HG03521 (cell line): ENCODE results near the gene ADAMTSL2.
A peak's percentile ranks its signal among the peaks of the same experiment; 100 is the strongest.

Experiments
- ATAC-seq: cut with Tn5 transposase; IDR thresholded peaks from one replicate; pipeline ENCODE4 v1.9.1; 2021; ENCODE audit warnings: mild to moderate bottlenecking, moderate library complexity; ENCODE audit not compliant: unreplicated experiment

The ADAMTSL2 gene

GRCh38 chr9:133534346-133535291 is at the start of gene ADAMTSL2:
TSS of gene ADAMTSL2 (plus strand) at chr9:133534704. CDS start at chr9:133536713, 2,009 bp downstream.
- ATAC-seq, result no peak

DNA sequence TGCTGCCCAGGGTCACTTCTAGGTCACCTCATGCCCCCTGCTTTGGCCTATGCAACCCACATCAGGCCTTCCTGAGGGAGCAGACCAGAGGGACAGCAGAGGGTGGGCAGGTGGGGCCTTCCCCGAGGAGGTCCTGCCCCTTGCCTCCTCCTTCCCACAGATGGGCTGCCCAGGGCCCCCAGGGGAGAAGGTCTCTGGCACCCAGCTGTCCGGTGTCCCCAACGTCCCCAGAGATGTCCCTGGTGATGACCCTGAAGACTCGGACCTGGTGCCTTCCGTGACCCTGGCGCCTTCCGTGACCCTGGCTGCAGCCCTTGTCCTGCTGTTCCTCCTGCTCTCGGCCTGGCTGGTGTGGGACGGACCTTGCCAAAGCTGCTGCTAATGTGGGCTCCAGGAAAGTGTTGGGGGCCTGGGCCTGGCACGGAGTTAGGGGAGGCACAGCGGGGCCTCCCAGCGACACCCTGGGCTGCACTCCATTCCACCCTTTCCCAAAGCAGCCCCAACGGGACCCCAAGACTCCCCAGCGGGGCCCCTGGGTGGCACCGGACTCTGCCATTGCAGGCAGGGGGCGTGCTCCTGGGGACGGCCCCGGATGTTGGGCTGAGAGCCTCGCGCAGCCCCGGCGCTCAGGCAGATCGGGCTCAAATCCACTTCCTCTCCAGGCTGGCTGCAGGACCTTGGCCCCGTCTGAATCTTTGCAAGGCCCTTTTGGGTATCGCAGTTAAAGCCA is 48.8 kb upstream of the ADAMTSL2 start:
- ATAC-seq, result peak; percentile 21

DNA sequence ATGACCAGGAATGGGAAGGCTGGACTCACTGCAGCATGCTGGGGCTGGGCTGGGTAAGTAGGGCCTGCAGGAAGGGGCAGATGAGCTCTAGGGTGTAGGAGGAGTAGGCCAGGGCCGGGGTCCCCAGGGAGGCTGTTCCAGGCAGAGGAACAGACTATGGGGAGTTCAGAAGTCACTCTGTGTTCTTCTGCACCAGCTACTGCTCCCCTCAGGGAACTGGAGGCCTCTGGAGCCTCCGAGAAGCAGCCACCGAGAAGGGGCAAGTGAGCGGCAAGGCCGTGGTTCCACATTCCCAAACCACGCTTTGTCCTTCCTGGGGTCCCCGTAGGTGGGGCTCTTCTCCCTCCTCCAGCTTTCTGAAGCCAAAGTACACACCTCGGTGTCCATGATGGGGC is 47.2 kb upstream of the ADAMTSL2 start:
- ATAC-seq, result no peak

DNA sequence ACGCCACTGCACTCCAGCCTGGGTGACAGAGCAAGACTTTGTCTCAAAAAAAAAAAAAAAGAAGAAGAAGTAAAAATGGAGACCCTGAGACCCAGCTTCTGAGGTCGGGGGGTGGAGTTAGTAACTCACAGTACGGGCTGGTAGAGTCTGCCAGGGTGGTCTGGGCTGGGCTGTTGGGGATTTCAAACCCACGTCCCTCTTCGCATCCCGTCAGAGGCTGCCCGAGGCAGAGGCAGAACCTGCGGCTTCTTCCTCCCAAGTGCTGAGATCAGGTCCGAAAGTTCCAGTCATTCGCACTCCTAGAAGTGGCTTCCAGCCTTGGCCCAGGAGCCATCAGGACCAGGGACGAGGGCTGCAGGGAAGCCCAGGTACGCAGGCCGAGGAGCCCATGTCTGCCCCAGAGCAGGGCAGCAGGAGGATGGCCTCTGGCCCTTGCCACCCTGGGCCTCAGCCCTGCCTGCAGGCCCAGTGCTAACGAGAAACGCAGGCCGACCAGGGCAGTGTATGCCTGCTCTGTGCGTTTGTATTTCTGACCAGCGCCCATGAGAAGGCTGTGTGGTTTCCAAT is 45.7 kb upstream of the ADAMTSL2 start:
- ATAC-seq, result no peak

- ATAC-seq, result no peak
These were observed 45.0 kb upstream of the ADAMTSL2 start for GRCh38 chr9:133489253-133490190.

GRCh38 chr9:133490201-133490681 is 44.3 kb upstream of the ADAMTSL2 start:
- ATAC-seq, result no peak

DNA sequence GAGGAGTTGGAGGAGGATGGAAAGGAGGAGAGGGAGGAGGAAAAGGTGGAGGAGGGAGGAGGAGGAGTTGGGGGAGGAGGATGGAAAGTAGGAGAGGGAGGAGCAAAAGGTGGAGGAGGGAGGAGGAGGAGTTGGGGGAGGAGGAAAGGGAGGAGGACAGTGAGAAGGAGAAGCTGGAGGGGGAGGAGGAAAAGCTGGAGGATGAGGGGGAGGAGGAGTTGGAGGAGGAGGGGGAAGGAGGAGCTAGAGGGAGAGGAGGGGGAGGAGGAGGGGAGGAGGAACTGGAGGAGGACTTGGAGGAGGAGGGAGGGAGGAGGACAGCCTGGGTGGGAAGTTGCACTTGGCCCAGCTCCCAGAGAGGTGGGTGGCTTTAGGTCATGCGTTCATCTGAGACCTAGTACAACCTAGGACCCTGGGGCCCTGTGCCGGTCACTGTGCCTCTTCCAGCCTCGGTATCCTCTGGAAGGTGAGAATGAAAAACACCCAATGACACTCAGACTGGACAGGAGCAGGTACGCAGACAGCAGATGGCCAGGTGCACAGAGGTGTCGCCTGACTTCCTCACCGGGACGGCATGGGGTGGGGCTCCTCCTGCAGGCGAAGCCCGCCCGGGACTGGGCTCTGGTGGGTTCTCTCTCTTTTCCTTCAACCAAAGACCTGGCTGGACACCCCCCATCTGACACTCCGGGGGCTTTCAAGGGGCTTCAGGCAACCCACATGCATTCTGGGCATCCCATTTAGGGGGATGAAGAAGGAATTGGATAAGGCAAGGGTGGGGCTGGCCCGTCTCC is 43.4 kb upstream of the ADAMTSL2 start:
- ATAC-seq, result no peak

GRCh38 chr9:133491656-133491925 is 42.9 kb upstream of the ADAMTSL2 start:
- ATAC-seq, result no peak

GRCh38 chr9:133492061-133493021 is 42.2 kb upstream of the ADAMTSL2 start:
- no peak for ATAC-seq

DNA sequence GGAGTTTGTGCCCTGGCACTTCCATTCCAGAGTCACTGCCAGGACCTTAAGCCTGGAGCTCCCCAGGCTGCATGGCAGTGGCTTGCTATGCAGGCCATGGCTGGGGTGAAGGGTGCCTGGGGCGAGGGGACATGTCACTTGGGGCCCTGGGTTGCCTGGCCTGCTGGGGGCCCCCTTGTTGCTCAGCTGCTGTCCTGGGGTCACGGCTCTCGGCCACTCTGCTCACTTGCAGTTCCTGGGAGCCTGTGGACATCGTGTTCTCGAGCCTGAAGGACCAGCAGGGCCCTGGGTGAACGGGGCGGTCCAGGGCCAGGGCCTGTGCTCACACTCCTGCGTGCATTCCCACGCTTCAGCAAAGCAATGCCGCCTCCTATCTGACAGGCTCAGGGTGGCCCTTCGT is 41.1 kb upstream of the ADAMTSL2 start:
- ATAC-seq, result no peak

GRCh38 chr9:133493845-133494540 is 40.5 kb upstream of the ADAMTSL2 start:
- ATAC-seq, result no peak

GRCh38 chr9:133494636-133495326 is 39.7 kb upstream of the ADAMTSL2 start:
- ATAC-seq, result no peak

DNA sequence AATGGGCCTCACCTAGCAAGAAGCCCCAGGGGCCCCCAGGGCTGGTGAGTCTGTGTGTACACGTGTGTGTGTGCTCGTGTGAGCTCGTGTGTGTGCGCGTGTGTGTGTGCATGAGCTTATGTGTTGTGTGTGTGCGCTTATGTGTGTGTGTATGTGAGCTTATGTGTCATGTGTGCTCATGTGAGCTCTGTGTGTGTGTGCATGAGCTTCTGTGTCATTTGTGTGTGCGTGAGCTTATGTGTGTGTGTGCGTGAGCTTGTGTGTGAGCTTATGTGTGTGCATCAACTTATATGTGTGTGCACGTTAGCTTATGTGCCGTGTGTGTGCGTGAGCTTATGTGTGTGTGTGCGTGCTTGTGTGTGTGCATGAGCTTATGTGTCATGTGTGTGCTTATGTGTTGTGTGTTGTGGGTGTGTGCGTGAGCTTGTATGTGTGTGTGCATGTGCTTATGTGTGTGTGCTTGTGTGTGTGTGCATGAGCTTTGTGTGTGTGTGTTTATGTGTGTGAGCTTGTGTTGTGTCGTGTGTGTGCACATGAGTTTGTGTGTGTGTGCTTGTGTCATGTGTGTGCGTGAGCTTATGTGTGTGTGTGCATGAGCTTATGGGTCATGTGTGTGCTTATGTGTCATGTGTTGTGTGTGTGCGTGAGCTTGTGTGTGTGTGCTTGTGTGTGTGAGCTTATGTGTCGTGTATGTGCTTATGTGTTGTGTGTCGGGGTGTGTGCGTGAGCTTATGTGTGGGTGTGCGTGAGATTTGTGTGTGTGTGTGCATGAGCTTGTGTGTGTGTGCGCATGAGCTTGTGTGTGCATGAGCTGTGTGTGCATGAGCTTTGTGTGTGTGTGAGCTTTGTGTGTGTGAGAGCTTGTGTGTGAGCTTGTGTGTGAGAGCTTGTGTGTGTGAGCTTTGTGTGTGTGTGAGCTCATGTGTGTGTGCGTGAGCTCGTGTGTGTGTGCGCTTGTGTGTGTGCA is 38.9 kb upstream of the ADAMTSL2 start:
- ATAC-seq, result no peak

GRCh38 chr9:133496861-133497842 is 37.4 kb upstream of the ADAMTSL2 start:
- ATAC-seq, result no peak
